GM18870 (cell line): ENCODE results near the gene PSMD9.
"Not testable (repeated sequence)": the region's sequence is repeated elsewhere in the genome, so short reads cannot be mapped to it uniquely, and the experiment has no call there.

ENCODE experiments used
- ATAC-seq: cut with Tn5 transposase; IDR thresholded peaks from one replicate; pipeline ENCODE4 v1.9.1; 2021; ENCODE audit warnings: moderate library complexity; ENCODE audit not compliant: unreplicated experiment

PSMD9 gene

GRCh38 chr12:121872546-121873215 is 15.9 kb upstream of the PSMD9 start:
- ATAC-seq: no peak

- ATAC-seq: no peak
These were observed 15.4 kb upstream of the PSMD9 start for GRCh38 chr12:121873216-121873569.

- no peak for ATAC-seq
These were observed 14.5 kb upstream of the PSMD9 start for GRCh38 chr12:121874071-121874470.

GRCh38 chr12:121875582-121875981 is 13.0 kb upstream of the PSMD9 start:
- no peak for ATAC-seq

- not testable (repeated sequence) for ATAC-seq
These were observed 12.5 kb upstream of the PSMD9 start for GRCh38 chr12:121876080-121876447.

- ATAC-seq: no peak
These were observed 5.3 kb upstream of the PSMD9 start for GRCh38 chr12:121883315-121883660.

- ATAC-seq: not testable (repeated sequence)
These were observed 3.5 kb upstream of the PSMD9 start for GRCh38 chr12:121885129-121885528.

- ATAC-seq: no peak
These were observed 510 bp upstream of the PSMD9 start for GRCh38 chr12:121888083-121888477.

- ATAC-seq: no peak
These were observed 659 bp downstream of the PSMD9 start for GRCh38 chr12:121889274-121889624.

GRCh38 chr12:121889661-121890060 is 1.1 kb downstream of the PSMD9 start:
- not testable (repeated sequence) for ATAC-seq

GRCh38 chr12:121892673-121893561 is 4.3 kb downstream of the PSMD9 start:
- ATAC-seq: no peak

- ATAC-seq: no peak
These were observed 5.4 kb downstream of the PSMD9 start for GRCh38 chr12:121893961-121894460.

- ATAC-seq: no peak
These were observed 6.0 kb downstream of the PSMD9 start for GRCh38 chr12:121894633-121895032.

- no peak for ATAC-seq
These were observed 9.7 kb downstream of the PSMD9 start for GRCh38 chr12:121898287-121898686.

GRCh38 chr12:121899590-121899989 is 11.0 kb downstream of the PSMD9 start:
- no peak for ATAC-seq

- ATAC-seq: no peak
These were observed 14.6 kb downstream of the PSMD9 start for GRCh38 chr12:121903202-121903601.

- ATAC-seq: no peak
These were observed 17.2 kb downstream of the PSMD9 start for GRCh38 chr12:121905746-121906145.

- ATAC-seq: no peak
These were observed 20.1 kb downstream of the PSMD9 start for GRCh38 chr12:121908702-121909101.

GRCh38 chr12:121911824-121912585 is 23.4 kb downstream of the PSMD9 start:
- ATAC-seq: no peak

GRCh38 chr12:121915841-121916321 is 27.3 kb downstream of the PSMD9 start:
- no peak for ATAC-seq

- ATAC-seq: no peak
These were observed 28.1 kb downstream of the PSMD9 start for GRCh38 chr12:121916719-121917118.
